GM12875 (cell line): Measurements from ENCODE around the gene MYL7.

Experiments
- H3K4me3 ChIP-seq: one replicate; pipeline ENCODE4 v1.5.1; 2011; ENCODE audit warnings: low read depth, low read length, control low read depth
- TF ChIP-seq, protein P1 (sequence below): IDR thresholded peaks from 2 replicates; pipeline ENCODE4 v1.5.1; 2011; ENCODE audit warnings: low read depth, mild to moderate bottlenecking, control low read depth, inconsistent platforms, low read length, moderate library complexity, borderline replicate concordance; ENCODE audit not compliant: insufficient read depth

Gene MYL7

DNA sequence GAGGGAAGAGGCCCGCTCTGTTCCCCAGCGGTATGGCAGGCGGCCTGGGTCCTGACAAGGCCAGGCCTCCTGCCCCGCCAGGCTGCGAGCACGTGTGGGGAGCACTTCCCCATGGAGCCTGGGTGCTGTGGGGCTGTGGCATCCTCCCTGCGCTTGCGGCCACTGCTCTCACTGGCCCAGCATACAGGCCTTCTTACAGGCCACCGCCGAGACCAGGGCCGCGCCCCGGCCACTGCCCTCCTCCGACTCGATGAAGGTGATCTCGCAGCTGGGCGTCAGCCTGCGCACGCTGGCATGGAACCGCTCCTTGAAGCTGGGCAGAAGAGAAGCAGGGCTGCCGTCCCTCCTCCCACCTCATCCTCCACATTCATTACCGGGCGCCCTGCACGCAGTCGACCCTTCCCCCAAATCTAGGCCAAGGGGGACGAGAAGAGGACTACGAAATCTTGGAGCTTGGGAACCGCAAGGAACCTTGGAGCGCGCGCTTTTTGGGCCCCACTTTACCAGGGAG is 3.9 kb upstream of the MYL7 start:
- TF ChIP-seq, protein P1, sequence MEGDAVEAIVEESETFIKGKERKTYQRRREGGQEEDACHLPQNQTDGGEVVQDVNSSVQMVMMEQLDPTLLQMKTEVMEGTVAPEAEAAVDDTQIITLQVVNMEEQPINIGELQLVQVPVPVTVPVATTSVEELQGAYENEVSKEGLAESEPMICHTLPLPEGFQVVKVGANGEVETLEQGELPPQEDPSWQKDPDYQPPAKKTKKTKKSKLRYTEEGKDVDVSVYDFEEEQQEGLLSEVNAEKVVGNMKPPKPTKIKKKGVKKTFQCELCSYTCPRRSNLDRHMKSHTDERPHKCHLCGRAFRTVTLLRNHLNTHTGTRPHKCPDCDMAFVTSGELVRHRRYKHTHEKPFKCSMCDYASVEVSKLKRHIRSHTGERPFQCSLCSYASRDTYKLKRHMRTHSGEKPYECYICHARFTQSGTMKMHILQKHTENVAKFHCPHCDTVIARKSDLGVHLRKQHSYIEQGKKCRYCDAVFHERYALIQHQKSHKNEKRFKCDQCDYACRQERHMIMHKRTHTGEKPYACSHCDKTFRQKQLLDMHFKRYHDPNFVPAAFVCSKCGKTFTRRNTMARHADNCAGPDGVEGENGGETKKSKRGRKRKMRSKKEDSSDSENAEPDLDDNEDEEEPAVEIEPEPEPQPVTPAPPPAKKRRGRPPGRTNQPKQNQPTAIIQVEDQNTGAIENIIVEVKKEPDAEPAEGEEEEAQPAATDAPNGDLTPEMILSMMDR = no peak
- H3K4me3 ChIP-seq = no peak overlapping the region

DNA sequence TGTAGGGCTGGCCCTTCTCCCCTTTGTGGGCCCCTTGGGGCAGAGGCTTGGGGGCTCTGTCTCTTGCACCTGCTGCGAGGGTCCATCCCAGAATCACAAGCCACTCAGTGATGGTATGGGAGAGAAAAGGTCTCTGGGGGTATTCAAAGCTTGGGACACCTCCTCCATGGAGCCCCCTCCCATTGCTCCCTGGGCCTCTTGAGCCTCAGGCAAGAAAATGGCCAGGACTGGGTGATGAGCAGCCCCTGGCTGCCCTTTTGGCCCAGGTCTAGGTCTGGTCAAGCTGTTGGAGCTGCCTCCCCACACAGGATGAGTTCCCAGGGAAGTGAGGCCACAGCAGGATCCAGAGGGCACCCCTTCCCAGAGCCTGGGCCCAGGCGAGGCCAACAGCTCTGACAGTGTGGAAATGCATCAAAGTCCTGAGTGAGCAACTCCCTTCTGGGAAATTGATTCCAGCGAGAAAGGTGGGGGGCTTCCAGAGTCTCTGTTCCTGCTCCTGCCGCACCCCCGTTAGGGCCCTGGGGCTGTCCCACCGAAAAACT is 3.4 kb upstream of the MYL7 start:
- TF ChIP-seq, protein P1 = no peak
- no peak overlapping the region for H3K4me3 ChIP-seq

DNA sequence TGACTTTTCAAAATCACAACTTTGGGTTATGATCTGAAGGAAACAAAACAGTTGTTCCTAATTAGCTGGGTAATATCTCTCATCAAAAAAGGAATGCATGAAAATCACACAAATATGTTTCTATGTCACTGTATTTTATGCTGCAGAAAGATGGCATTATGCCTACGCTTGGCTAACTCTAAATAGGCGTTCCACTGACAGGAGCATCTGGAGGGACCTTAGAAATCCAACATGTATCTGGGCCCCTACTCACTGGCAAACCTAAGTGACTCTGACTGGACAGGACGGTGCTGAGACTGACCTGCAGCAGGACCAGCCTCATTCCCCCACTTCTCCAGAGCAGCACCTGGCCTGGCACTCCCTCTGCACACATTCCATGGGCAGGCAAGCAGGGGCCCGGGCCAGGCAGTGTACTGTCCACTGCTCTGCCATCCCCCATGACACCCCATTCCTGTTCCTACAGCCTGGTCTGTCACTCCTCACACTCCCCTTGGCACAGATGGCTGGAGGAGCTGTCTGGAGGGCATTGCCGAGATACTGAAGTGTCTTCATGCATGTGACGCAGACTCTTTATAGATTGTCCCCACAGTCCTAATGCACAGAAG is 2.6 kb upstream of the MYL7 start:
- no peak overlapping the region for H3K4me3 ChIP-seq
- TF ChIP-seq, protein P1 = no peak

DNA sequence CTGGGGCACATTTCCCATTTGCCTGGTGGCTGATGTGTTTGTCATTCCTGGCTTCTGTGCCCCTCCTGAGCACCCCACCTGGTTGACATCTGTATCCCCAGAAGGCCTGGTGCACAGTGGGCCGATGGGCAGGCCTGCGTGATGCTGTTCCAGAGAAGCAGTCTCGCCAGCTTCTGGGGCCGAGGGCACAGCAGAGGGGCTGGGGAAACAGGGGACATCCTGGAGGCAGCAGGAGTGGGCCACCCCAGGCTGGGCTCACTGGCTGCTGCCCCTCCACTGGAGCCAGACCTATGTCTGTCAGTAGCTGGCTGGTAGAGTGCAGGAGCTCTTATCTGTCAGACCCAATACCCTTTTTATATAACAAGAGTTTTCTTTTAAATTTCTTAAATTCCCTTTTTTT is 896 bp upstream of the MYL7 start:
- TF ChIP-seq, protein P1 = no peak
- H3K4me3 ChIP-seq = no peak overlapping the region

DNA sequence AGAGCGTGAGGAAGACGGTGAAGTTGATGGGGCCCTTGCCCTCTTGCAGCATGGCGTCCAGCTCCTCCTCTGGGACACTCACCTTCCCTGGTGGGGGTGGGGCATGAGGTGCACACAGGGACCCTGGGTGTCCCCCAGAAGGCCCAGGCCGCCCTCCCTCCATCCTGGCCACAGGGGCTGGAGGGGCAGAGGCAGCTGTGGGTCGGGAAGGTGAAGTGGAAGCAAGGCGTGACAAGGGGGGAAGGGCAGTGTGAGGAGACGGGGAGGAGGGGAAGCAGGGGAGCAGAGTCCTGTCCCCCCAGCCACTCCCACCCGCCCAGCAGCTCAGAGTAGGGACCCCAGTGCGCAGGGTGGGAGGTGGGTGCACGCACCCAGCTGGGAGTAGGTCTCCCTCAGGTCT is 791 bp downstream of the MYL7 start:
- TF ChIP-seq, protein P1 = no peak
- H3K4me3 ChIP-seq = no peak overlapping the region

DNA sequence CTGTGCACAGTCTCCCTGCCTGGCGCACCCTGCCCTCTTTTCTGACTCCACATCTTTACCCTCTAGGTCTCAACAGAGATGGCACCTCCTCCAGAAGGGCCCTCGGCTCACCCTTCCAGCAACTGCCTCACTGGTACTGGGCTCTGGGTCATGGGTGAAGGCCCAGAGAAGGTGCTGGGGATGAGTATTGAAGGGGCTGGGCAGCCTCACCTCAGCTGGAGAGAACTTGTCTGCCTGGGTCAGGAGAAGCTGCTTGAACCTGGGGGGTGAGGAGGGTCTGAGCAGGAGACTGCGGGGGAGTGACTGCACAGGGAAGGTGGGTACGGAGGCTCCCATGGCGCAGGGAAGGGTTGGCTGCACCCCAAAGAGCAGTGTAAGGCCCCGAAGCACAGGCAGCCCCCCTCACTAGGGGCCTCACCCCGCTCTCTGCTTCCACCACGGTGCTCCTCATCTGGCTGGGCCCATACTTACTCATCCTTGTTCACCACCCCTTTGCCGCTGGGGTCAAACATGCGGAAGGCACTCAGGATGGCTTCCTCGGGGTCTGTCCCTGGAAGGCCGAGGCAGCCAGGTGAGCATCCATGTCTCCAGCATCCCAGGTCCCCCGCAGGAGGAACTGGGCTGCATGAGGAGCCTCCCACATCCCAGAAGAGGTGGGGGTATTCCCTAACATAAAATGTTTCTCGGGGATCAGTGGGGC is 1.7 kb downstream of the MYL7 start:
- H3K4me3 ChIP-seq = no peak overlapping the region
- TF ChIP-seq, protein P1 = no peak

DNA sequence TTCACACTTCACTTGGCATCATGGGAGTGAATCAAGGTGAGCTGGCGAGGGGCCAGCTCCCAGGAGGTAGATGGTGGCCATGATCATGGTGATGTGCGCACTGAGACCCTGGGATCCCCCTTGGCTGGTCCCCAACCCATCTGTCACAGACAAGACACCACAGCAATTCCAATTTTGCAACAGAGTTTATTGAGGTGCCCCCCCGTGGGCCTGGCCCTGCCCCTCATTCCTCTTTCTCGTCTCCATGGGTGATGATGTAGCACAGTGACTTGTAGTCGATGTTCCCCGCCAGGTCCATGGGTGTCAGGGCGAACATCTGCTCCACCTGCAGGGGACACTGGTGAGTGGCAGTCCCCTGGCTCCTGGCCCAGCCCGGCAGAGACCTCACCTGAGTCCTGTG is 2.4 kb downstream of the MYL7 start:
- TF ChIP-seq, protein P1 = no peak
- no peak overlapping the region for H3K4me3 ChIP-seq
